Retinal pigment epithelial cell (primary cell): ENCODE results near the gene CACNA1G.

Experiments
- DNase-seq: peaks from one replicate; pipeline ENCODE4 v3.0.0-alpha.2; 2010; ENCODE audit warnings: low read depth
- H3K4me3 ChIP-seq: 2 replicates; pipeline ENCODE4 v1.5.1; 2011; ENCODE audit warnings: mild to moderate bottlenecking, low read length, control low read depth, moderate library complexity
- TF ChIP-seq, protein P1 (sequence below): conservative IDR thresholded peaks from 2 replicates; pipeline ENCODE4 v1.5.1; 2011; ENCODE audit warnings: low read depth, low read length, control low read depth, inconsistent platforms

The CACNA1G gene

DNA sequence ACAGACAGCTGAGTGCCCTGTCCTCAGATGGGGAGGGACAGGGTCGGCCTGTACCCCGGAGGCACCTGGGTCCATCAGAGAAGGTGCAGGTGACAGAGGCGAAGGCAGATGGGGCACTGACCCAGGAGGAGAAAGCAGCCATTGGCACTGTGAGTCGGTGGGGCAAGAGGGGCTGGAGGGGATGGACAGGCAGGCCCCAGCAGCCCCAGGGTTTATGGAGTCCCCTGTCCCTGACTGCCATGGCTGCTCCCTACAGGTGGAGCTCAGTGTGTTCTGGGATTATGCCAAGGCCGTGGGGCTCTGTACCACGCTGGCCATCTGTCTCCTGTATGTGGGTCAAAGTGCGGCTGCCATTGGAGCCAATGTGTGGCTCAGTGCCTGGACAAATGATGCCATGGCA is 115.1 kb downstream of the CACNA1G start:
- TF ChIP-seq, protein P1, sequence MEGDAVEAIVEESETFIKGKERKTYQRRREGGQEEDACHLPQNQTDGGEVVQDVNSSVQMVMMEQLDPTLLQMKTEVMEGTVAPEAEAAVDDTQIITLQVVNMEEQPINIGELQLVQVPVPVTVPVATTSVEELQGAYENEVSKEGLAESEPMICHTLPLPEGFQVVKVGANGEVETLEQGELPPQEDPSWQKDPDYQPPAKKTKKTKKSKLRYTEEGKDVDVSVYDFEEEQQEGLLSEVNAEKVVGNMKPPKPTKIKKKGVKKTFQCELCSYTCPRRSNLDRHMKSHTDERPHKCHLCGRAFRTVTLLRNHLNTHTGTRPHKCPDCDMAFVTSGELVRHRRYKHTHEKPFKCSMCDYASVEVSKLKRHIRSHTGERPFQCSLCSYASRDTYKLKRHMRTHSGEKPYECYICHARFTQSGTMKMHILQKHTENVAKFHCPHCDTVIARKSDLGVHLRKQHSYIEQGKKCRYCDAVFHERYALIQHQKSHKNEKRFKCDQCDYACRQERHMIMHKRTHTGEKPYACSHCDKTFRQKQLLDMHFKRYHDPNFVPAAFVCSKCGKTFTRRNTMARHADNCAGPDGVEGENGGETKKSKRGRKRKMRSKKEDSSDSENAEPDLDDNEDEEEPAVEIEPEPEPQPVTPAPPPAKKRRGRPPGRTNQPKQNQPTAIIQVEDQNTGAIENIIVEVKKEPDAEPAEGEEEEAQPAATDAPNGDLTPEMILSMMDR = no peak
- H3K4me3 ChIP-seq = no peak overlapping the region
- no peak for DNase-seq

DNA sequence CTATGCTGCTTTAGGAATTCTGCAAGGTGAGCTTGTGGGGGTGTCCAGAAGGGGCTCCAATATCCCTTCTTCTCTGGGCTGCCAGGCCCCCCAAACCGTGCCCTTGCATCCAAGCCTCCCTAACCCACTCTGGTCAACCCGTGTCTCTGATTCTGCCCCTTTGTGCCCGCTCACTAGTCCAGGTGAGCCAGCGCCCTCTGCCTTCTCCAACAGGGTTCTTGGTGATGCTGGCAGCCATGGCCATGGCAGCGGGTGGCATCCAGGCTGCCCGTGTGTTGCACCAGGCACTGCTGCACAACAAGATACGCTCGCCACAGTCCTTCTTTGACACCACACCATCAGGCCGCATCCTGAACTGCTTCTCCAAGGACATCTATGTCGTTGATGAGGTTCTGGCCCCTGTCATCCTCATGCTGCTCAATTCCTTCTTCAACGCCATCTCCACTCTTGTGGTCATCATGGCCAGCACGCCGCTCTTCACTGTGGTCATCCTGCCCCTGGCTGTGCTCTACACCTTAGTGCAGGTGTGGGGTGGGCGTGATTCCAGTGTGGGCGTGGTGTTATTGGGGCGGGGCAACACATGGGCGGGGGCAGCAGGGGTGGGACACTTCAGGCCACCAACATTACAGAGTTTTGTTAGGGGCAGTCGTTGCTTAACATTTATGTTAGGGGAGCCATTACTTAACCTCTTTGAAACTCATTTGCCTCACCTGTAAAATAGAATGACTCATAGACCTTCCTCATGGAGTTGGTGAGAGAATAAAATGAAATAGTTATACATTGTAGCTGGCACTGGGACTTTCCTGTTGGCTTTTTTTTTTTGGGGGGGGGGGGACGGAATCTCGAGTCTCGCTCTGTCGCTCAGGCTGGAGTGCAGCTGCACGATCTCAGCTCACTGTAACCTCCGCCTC is 115.8 kb downstream of the CACNA1G start:
- TF ChIP-seq, protein P1 = no peak
- DNase-seq = no peak
- no peak overlapping the region for H3K4me3 ChIP-seq
